Upper lobe of left lung (tissue), 6 donors: Measurements from ENCODE around the gene CAP2. TPM values are rescaled to one million over a fixed set of nuclear protein-coding genes. Genes with fewer than 3 reads are reported as not detected.

Experiments used
- ATAC-seq, 2 donors: fragments of 200-7000 bp; cut with Tn5 transposase; one replicate each; pipeline ENCODE4 v1.9.1; 2022; ENCODE audit warnings: mild to moderate bottlenecking in 2 of 2, moderate library complexity in 2 of 2; ENCODE audit not compliant: low FRiP score in 2 of 2
- DNase-seq, 2 donors: peaks; one replicate each; pipeline ENCODE4 v3.0.0-alpha.2; 2019 to 2020
- H3K27ac ChIP-seq, 4 donors: fragments of 200-600 bp; sonication (generic); one replicate each; pipeline ENCODE4 v1.5.1; 2016 to 2019
- H3K27me3 ChIP-seq, 4 donors: fragments of 200-600 bp; sonication (generic); one replicate each; pipeline ENCODE4 v1.5.1; 2017 to 2019
- H3K36me3 ChIP-seq, 4 donors: fragments of 200-600 bp; sonication (generic); one replicate each; pipeline ENCODE4 v1.5.1; 2016 to 2019
- H3K4me1 ChIP-seq, 4 donors: fragments of 200-600 bp; sonication (generic); one replicate each; pipeline ENCODE4 v1.5.1; 2018 to 2019
- H3K4me3 ChIP-seq, 4 donors: fragments of 200-600 bp; sonication (generic); one replicate each; pipeline ENCODE4 v1.5.1; 2017 to 2019; ENCODE audit warnings: mild to moderate bottlenecking in 2 of 4, moderate library complexity in 1 of 4
- H3K9me3 ChIP-seq, 4 donors: fragments of 200-600 bp; sonication (generic); one replicate each; pipeline ENCODE4 v1.5.1; 2018 to 2019
- EP300 ChIP-seq, 4 donors: sonication (generic); formaldehyde crosslinking; IDR thresholded peaks; one replicate each; pipeline ENCODE4 v1.5.1; 2017; ENCODE audit warnings: antibody characterized with exemption in 4 of 4, control low read depth in 2 of 4
- POLR2A ChIP-seq, 4 donors: fragments of 450-650 bp; IDR thresholded peaks; one replicate each; pipeline ENCODE4 v1.5.1; 2016 to 2017; ENCODE audit warnings: antibody characterized with exemption in 4 of 4, mild to moderate bottlenecking in 2 of 4
- POLR2AphosphoS5 ChIP-seq, 2 donors: sonication (generic); formaldehyde crosslinking; IDR thresholded peaks; one replicate each; pipeline ENCODE4 v1.5.1; 2017; ENCODE audit warnings: antibody characterized with exemption in 2 of 2
- WGBS, 2 donors: methylation state at CpG; one replicate each; pipeline ENCODE4 v1.1.5; 2017 to 2018; 5-methylcytosine and 5-hydroxymethylcytosine counted together
- total RNA-seq, 6 donors: library from RNA; depleted of rRNA in 4 of 6; stranded (reverse); fragments of >200 nt in 4 of 6; gene quantifications; one replicate each; pipeline versions ENCODE4 v1.1.0 to v1.2.1, GENCODE V29; 2016 to 2021
- TF ChIP-seq, protein P1 (sequence below), 6 experiments: fragments of 450-650 bp in 4 of 6; fragments of 200-600 bp in 2 of 6; sonication (generic) in 2 of 6; IDR thresholded peaks; one replicate each; pipeline ENCODE4 v1.5.1; 2016 to 2019; ENCODE audit warnings: antibody characterized with exemption in 6 of 6
- donor health status: DM: no; HTN: no; CAD: no; lungs with moderate emphysema.
- donor health status: DM: no; HTN: yes; CAD: no; lungs with severe emphysema.

CAP2 gene, protein sequence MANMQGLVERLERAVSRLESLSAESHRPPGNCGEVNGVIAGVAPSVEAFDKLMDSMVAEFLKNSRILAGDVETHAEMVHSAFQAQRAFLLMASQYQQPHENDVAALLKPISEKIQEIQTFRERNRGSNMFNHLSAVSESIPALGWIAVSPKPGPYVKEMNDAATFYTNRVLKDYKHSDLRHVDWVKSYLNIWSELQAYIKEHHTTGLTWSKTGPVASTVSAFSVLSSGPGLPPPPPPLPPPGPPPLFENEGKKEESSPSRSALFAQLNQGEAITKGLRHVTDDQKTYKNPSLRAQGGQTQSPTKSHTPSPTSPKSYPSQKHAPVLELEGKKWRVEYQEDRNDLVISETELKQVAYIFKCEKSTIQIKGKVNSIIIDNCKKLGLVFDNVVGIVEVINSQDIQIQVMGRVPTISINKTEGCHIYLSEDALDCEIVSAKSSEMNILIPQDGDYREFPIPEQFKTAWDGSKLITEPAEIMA
- total RNA-seq: 1 to 10 TPM in 5 of 6 donors, under 1 TPM in 1; 0.55 to 6.5 (median 4.3) TPM

DNA sequence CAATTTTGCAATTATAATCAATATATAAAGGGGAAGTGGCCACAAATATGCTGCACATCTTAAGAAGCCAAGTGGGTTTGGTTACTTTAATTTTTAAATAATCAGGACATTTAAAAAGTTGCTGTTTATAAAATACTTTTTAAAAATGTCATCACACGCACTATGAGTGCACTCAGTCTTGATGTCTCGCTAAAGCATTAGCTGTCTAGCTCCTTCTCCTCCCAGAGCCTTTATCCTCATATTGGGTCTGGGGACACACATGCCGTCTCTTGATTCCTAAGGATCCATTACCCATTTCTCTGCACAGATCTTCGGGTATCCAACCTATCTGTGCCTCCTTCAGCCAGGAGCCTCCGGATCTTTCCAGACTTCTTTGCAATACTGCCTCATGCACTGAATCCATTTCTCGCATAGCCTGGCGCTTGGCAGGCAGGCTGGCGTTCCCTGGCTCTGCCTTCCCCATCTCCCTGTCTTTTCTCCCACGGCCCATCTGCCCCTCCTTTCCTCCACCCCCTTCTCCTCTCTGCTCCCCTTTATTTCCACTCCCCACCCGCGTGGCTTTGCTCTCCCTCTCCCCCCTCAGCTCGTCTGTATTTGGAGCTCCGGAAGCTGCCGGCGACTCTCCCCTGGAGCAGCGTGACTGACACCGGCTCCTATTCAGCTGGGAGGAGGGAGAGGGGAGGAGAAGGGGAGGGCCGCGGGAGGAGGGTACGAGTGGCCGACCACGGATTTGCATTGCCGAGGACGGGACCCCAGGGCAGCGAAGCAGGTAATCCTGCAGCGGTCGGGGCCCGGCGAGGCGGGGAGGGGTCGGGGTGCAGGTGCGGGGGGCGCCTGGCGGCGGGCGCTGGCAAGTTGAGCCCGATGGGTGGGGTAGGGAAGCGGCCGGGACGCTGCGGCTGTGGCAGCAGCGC is at the start of gene CAP2:
TSS of gene CAP2 (plus strand) at position 618 of the 914 bp plus-strand sequence. CDS start 27,961 bp downstream, outside the sequence.
- Histone ChIP-seq H3K36me3 (no peaks in the 10 kb centered on the region), H3K27me3 (no peaks in the 10 kb centered on the region), H3K9me3 (no peaks in the 10 kb centered on the region), H3K4me3 (peak within 1 kb of the TSS; percentile 61 to 83 (median 77)), H3K4me1 (peaks cover 3 to 13% (median 8%) of the 10 kb centered on the region in 4 donors), H3K27ac (peak within 1 kb of the TSS in 3 of 4 donors; percentile 67 to 85 (median 68))
- 5 to 6% methylated on average over 24 to 36 of the region's 42 CpGs for WGBS, 2 donors
- peak; percentile 71 to 77 for ATAC-seq
- TF ChIP-seq POLR2A (IDR thresholded peaks at IDR 0.05) (peak in 1 of 4 donors; percentile 11), POLR2AphosphoS5 (IDR thresholded peaks at IDR 0.05) (no peak)
- peak in 1 of 2 donors; percentile 48 for DNase-seq

DNA sequence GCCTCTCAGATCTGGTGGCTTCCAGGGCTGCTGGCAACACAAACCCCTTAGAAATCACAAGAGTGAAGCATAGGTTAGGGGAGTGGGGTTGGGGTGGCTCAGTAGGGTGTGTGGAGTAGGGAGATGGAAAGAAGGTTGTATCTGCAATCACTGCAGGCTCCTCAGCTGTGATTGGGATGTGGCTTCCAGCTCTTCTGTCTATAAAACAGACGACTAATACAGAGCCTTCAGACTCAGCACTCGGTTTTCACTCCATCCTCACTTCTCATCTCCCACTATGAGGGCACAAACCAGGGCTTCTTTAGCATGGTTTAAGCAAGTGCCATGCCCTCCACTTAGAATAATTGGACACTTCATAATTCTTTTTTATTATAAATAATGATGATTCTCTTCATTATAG is 46.4 kb upstream of the CAP2 start:
- DNase-seq: no peak
- Histone ChIP-seq H3K36me3 (no peaks in the 10 kb centered on the region), H3K4me1 (no peaks in the 10 kb centered on the region), H3K9me3 (no peaks in the 10 kb centered on the region), H3K4me3 (no peak overlapping the region), H3K27me3 (no peaks in the 10 kb centered on the region), H3K27ac (no peak overlapping the region)
- ATAC-seq: no peak
- TF ChIP-seq EP300 (IDR thresholded peaks at IDR 0.05) (no peak), POLR2AphosphoS5 (IDR thresholded peaks at IDR 0.05) (no peak), POLR2A (IDR thresholded peaks at IDR 0.05) (no peak)
- TF ChIP-seq, protein P1, sequence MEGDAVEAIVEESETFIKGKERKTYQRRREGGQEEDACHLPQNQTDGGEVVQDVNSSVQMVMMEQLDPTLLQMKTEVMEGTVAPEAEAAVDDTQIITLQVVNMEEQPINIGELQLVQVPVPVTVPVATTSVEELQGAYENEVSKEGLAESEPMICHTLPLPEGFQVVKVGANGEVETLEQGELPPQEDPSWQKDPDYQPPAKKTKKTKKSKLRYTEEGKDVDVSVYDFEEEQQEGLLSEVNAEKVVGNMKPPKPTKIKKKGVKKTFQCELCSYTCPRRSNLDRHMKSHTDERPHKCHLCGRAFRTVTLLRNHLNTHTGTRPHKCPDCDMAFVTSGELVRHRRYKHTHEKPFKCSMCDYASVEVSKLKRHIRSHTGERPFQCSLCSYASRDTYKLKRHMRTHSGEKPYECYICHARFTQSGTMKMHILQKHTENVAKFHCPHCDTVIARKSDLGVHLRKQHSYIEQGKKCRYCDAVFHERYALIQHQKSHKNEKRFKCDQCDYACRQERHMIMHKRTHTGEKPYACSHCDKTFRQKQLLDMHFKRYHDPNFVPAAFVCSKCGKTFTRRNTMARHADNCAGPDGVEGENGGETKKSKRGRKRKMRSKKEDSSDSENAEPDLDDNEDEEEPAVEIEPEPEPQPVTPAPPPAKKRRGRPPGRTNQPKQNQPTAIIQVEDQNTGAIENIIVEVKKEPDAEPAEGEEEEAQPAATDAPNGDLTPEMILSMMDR (IDR thresholded peaks at IDR 0.05): no peak
- 57 to 71% methylated on average over 2 of the region's 2 CpGs for WGBS, 2 donors

DNA sequence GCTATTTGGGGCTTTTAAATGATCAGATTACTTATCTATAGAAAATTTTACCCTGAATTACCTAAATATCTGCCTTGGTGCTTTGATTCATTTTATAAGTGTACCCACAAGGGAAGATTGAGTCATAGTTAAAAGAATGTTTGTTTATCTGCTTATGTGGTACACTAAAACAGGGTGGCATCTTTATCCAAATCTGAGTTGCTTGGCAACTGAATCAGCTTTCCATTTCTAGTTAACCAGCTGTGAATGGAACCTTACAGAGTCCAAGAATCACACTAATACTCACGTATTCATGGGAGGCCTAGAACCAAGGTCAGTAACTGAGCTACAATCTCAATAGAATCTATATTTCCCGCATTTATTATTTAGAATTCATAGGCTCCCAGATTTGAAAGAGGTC is 44.0 kb upstream of the CAP2 start:
- WGBS, 2 donors: 93 to 95% methylated on average over 2 of the region's 2 CpGs
- Histone ChIP-seq H3K36me3 (no peaks in the 10 kb centered on the region), H3K4me3 (no peak overlapping the region), H3K27me3 (no peaks in the 10 kb centered on the region), H3K4me1 (no peaks in the 10 kb centered on the region), H3K27ac (no peak overlapping the region), H3K9me3 (no peaks in the 10 kb centered on the region)
- TF ChIP-seq, protein P1 (IDR thresholded peaks at IDR 0.05): no peak
- TF ChIP-seq POLR2AphosphoS5 (IDR thresholded peaks at IDR 0.05): no peak
- TF ChIP-seq POLR2A (IDR thresholded peaks at IDR 0.05): no peak
- TF ChIP-seq EP300 (IDR thresholded peaks at IDR 0.05): no peak
- DNase-seq (no peak), ATAC-seq (no peak)

DNA sequence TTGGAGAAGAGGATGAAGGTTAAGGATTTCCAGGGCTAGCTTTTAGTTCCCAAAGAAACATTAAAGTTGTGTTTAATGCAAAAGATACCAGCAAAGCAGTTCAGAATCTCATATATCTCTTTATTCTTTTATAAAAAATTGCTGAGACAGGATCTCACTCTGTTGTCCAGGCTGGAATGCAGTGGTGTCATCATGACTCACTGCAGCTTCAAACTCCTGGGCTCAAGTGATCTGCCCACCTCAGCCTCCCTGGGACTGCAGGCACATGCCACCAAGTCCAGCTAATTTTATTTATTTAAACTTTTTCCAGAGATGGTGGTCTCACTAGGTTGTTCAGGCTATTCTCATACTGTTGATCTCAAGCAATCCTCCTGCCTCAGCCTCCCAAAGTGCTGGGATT is 41.1 kb upstream of the CAP2 start:
- H3K4me3 ChIP-seq: no peak overlapping the region
- H3K4me1 ChIP-seq: no peaks in the 10 kb centered on the region
- no peaks in the 10 kb centered on the region for H3K27me3 ChIP-seq
- DNase-seq: no peak
- H3K27ac ChIP-seq: no peak overlapping the region
- TF ChIP-seq, protein P1 (IDR thresholded peaks at IDR 0.05): no peak
- TF ChIP-seq POLR2A (IDR thresholded peaks at IDR 0.05): no peak
- no peak for TF ChIP-seq POLR2AphosphoS5 (IDR thresholded peaks at IDR 0.05)
- H3K9me3 ChIP-seq: no peaks in the 10 kb centered on the region
- ATAC-seq: no peak
- no peaks in the 10 kb centered on the region for H3K36me3 ChIP-seq
